ENCODE data around the gene ZBTB12. TPM values are rescaled to one million over a fixed set of nuclear protein-coding genes. Genes with fewer than 3 reads are reported as not detected.

ZBTB12 gene
- total and polyA plus RNA-seq, 9 of the 15 experiments (the other 6 are each of a cell fraction or from before 2014, with no cell fraction given) = 0.03 to 12.4 (median 5.8) TPM; not detected in 1

DNA sequence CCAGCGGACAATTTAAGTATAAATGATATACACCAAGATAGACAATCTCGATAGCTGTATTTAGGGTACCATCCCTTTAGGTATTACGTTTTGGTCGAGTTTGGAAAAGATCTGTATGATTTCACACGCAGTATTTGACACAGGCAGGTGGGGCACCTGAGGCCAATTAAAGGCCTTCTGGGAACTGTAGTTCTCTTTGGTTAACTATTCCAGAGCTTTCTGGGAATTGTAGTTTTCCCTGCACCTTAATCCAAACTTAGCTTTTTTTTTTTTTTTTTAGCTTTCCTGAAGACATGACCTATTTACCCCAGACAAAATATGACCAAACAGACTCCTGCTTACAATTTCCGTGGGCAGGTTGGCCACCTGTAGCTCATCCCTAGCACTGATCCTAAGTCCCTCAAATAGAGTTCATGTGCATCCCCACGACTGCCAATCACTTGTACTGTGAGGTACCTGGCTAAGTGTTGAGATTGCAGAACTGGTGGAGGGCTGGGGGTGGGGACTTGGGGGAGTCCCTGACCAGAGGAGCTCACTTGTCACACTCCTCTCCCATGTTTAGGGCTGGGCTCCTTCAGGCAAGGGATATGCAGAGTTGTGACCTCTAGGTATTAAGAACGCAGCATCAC is 3.4 kb downstream of the ZBTB12 start (continued):
- peak; percentile 1 for TF ChIP-seq MEIS2 (IDR thresholded peaks at IDR 0.05; ENCODE audit: partially characterized antibody)
- peak; percentile 39; the same call in 1 of the 2 replicates for TF ChIP-seq FOXJ2 (tag; IDR thresholded peaks at IDR 0.05)
- TF ChIP-seq CREB1 (IDR thresholded peaks at IDR 0.05) = 0 out of 2 replicates have a peak, but pooled peaks have one; percentile 24
- TF ChIP-seq CREB1 (CRISPR knock-in tag; IDR thresholded peaks at IDR 0.05) = 0 out of 2 replicates have a peak, but pooled peaks have one; percentile 5
- 0 out of 2 replicates have a peak, but pooled peaks have one; percentile 72 for TF ChIP-seq POLR2AphosphoS2 (IDR thresholded peaks at IDR 0.05; ENCODE audit: low read length)
- TF ChIP-seq ZKSCAN1 (IDR thresholded peaks at IDR 0.05; ENCODE audit: low read depth, low read length) = no peak
- 0 out of 2 replicates have a peak, but pooled peaks have one; percentile 12 for TF ChIP-seq MTA3 (IDR thresholded peaks at IDR 0.05; ENCODE audit: borderline replicate concordance)
- TF ChIP-seq, protein P1, sequence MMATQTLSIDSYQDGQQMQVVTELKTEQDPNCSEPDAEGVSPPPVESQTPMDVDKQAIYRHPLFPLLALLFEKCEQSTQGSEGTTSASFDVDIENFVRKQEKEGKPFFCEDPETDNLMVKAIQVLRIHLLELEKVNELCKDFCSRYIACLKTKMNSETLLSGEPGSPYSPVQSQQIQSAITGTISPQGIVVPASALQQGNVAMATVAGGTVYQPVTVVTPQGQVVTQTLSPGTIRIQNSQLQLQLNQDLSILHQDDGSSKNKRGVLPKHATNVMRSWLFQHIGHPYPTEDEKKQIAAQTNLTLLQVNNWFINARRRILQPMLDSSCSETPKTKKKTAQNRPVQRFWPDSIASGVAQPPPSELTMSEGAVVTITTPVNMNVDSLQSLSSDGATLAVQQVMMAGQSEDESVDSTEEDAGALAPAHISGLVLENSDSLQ (IDR thresholded peaks at IDR 0.05) = peak; percentile 88
- no peak for TF ChIP-seq ZNF3 (CRISPR knock-in tag; IDR thresholded peaks at IDR 0.05)
